HL-60 (cell line): ENCODE measurements around the gene SPDYE6. TPM values are rescaled to one million over a fixed set of nuclear protein-coding genes. Genes with fewer than 3 reads are reported as not detected.

Source experiments
- DNase-seq, 2 experiments: peaks; one replicate each; pipeline ENCODE4 v3.0.0-alpha.2; 2010 to 2020; ENCODE audit warnings: low read depth in 1 of 2, low spot score in 1 of 2
- H3K27ac ChIP-seq: fragments of 250-450 bp; sonication (Bioruptor Pico); replicated peaks from 2 replicates; pipeline ENCODE4 v1.5.1; 2020; ENCODE audit warnings: mild to moderate bottlenecking, moderate library complexity
- H3K27me3 ChIP-seq: fragments of 250-450 bp; sonication (Bioruptor Pico); 2 replicates; pipeline ENCODE4 v1.5.1; 2021; ENCODE audit warnings: mild to moderate bottlenecking, moderate library complexity; ENCODE audit not compliant: insufficient read depth, poor library complexity, severe bottlenecking
- H3K4me3 ChIP-seq: replicated peaks from 2 replicates; pipeline ENCODE4 v1.5.1; 2011; ENCODE audit warnings: mild to moderate bottlenecking, control low read depth, low read length; ENCODE audit not compliant: insufficient read depth
- GABPA ChIP-seq: IDR thresholded peaks from 2 replicates; pipeline ENCODE4 v1.6.1; 2012; ENCODE audit warnings: low read depth
- POLR2AphosphoS5 ChIP-seq: IDR thresholded peaks from 2 replicates; pipeline ENCODE4 v1.6.1; 2012; ENCODE audit warnings: low read depth
- SPI1 ChIP-seq: IDR thresholded peaks from 2 replicates; pipeline ENCODE4 v1.6.1; 2012; ENCODE audit warnings: low read depth, mild to moderate bottlenecking, borderline replicate concordance
- microRNA-seq: library from miRNA; unstranded; fragments of <30 nt; microRNA quantifications from one replicate; pipeline ENCODE4, GENCODE V29; 2018
- TF ChIP-seq, protein P1 (sequence below): IDR thresholded peaks from one replicate; pipeline ENCODE4 v1.5.1; 2011; ENCODE audit warnings: low read length, control low read depth, inconsistent platforms; ENCODE audit not compliant: insufficient read depth
- TF ChIP-seq, protein P2 (sequence below): IDR thresholded peaks from 2 replicates; pipeline ENCODE4 v1.6.1; 2012; ENCODE audit warnings: low read depth; ENCODE audit not compliant: insufficient replicate concordance

The SPDYE6 gene

DNA sequence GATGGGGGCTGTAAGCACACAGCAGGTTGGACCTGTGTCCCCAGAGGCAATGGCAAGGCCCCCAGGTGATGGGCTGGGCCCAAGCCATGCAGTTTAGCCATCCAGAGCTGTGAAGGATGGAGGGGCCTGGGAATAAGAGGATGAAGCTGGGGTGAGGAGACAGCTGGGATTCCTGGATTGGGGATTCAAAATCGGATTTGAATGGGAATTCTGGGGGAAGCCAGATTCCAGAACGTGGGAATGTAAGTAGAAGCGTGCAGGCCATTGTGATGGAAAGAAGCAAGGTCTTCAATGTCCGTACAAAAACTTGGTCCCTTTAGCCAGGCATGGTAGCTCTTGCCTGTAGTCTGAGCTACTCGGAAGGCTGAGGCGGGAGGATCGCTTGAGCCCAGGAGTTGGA lies 59.7 kb downstream of the SPDYE6 start:
- H3K4me3 ChIP-seq, result no peak overlapping the region
- no peak for DNase-seq
- no peaks in the 10 kb centered on the region for H3K27me3 ChIP-seq
- no peak overlapping the region for H3K27ac ChIP-seq
- no peak for TF ChIP-seq POLR2AphosphoS5
- TF ChIP-seq, protein P1, sequence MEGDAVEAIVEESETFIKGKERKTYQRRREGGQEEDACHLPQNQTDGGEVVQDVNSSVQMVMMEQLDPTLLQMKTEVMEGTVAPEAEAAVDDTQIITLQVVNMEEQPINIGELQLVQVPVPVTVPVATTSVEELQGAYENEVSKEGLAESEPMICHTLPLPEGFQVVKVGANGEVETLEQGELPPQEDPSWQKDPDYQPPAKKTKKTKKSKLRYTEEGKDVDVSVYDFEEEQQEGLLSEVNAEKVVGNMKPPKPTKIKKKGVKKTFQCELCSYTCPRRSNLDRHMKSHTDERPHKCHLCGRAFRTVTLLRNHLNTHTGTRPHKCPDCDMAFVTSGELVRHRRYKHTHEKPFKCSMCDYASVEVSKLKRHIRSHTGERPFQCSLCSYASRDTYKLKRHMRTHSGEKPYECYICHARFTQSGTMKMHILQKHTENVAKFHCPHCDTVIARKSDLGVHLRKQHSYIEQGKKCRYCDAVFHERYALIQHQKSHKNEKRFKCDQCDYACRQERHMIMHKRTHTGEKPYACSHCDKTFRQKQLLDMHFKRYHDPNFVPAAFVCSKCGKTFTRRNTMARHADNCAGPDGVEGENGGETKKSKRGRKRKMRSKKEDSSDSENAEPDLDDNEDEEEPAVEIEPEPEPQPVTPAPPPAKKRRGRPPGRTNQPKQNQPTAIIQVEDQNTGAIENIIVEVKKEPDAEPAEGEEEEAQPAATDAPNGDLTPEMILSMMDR, result no peak
- TF ChIP-seq, protein P2, sequence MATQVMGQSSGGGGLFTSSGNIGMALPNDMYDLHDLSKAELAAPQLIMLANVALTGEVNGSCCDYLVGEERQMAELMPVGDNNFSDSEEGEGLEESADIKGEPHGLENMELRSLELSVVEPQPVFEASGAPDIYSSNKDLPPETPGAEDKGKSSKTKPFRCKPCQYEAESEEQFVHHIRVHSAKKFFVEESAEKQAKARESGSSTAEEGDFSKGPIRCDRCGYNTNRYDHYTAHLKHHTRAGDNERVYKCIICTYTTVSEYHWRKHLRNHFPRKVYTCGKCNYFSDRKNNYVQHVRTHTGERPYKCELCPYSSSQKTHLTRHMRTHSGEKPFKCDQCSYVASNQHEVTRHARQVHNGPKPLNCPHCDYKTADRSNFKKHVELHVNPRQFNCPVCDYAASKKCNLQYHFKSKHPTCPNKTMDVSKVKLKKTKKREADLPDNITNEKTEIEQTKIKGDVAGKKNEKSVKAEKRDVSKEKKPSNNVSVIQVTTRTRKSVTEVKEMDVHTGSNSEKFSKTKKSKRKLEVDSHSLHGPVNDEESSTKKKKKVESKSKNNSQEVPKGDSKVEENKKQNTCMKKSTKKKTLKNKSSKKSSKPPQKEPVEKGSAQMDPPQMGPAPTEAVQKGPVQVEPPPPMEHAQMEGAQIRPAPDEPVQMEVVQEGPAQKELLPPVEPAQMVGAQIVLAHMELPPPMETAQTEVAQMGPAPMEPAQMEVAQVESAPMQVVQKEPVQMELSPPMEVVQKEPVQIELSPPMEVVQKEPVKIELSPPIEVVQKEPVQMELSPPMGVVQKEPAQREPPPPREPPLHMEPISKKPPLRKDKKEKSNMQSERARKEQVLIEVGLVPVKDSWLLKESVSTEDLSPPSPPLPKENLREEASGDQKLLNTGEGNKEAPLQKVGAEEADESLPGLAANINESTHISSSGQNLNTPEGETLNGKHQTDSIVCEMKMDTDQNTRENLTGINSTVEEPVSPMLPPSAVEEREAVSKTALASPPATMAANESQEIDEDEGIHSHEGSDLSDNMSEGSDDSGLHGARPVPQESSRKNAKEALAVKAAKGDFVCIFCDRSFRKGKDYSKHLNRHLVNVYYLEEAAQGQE, result no peak
- no peak for TF ChIP-seq GABPA
- no peak for TF ChIP-seq SPI1

DNA sequence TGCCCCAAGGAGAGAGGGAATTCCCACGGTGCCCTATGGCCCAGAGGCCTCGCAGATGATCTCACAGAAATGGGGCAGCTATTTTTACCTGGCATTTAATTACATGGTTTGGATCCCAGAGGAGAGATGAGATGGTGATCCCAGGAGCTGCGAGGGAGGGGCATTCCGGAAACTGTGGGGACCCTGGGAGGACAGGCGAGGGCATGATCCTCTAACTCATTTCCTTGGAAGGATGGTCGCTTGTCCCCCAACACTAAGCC lies 60.1 kb downstream of the SPDYE6 start:
- Histone ChIP-seq H3K4me3 (no peak overlapping the region), H3K27ac (no peak overlapping the region), H3K27me3 (no peaks in the 10 kb centered on the region)
- no peak for DNase-seq
- TF ChIP-seq POLR2AphosphoS5, result no peak

Small RNA genes lying within 50 kb of the gene (microRNA-seq; reads per million reads assigned to microRNA genes)
- not detected for gene MIR548O
